WERI-Rb-1 (cell line): Measurements from ENCODE around the gene GGPS1.

Experiments
- DNase-seq: peaks from one replicate; pipeline ENCODE4 v3.0.0-alpha.2; 2020
- H3K27ac ChIP-seq: fragments of 250-450 bp; sonication (Bioruptor Pico); 2 replicates; pipeline ENCODE4 v1.5.1; 2020; ENCODE audit warnings: mild to moderate bottlenecking, moderate library complexity
- H3K27me3 ChIP-seq: fragments of 250-450 bp; sonication (Bioruptor Pico); 2 replicates; pipeline ENCODE4 v1.5.1; 2021; ENCODE audit warnings: mild to moderate bottlenecking, low read depth, moderate library complexity; ENCODE audit not compliant: insufficient read depth, severe bottlenecking
- H3K36me3 ChIP-seq: fragments of 250-450 bp; sonication (Bioruptor Pico); 2 replicates; pipeline ENCODE4 v1.5.1; 2020; ENCODE audit warnings: mild to moderate bottlenecking, moderate library complexity
- H3K4me3 ChIP-seq: 2 replicates; pipeline ENCODE4 v1.5.1; 2011; ENCODE audit warnings: low read depth, mild to moderate bottlenecking, control low read depth, low read length
- H3K9me3 ChIP-seq: fragments of 250-450 bp; sonication (Bioruptor Pico); 2 replicates; pipeline ENCODE4 v1.5.1; 2021; ENCODE audit warnings: mild to moderate bottlenecking, moderate library complexity; ENCODE audit not compliant: severe bottlenecking
- TF ChIP-seq, protein P1 (sequence below): IDR thresholded peaks from 2 replicates; pipeline ENCODE4 v1.5.1; 2011; ENCODE audit warnings: low read depth, mild to moderate bottlenecking, control low read depth, inconsistent platforms, low read length

GGPS1 gene

DNA sequence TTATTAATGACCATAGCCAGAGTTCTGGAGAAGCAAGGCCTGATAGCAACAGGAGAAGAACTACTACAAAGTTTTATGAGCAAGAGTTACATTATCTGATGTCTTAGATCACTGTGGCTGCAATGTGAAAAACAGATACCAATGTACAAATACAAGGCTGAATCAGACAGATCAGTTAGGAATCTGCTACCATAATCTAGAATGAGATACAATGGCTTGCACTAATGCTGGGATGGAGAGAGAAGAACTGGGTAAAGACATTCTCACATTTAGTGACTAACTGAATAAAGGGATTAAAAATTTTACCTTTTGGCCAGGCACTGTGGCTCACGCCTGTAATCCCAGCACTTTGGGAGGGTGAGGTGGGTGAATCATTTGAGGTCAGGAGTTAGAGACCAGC is 41.7 kb upstream of the GGPS1 start:
- no peaks in the 10 kb centered on the region for H3K9me3 ChIP-seq
- DNase-seq = no peak
- TF ChIP-seq, protein P1, sequence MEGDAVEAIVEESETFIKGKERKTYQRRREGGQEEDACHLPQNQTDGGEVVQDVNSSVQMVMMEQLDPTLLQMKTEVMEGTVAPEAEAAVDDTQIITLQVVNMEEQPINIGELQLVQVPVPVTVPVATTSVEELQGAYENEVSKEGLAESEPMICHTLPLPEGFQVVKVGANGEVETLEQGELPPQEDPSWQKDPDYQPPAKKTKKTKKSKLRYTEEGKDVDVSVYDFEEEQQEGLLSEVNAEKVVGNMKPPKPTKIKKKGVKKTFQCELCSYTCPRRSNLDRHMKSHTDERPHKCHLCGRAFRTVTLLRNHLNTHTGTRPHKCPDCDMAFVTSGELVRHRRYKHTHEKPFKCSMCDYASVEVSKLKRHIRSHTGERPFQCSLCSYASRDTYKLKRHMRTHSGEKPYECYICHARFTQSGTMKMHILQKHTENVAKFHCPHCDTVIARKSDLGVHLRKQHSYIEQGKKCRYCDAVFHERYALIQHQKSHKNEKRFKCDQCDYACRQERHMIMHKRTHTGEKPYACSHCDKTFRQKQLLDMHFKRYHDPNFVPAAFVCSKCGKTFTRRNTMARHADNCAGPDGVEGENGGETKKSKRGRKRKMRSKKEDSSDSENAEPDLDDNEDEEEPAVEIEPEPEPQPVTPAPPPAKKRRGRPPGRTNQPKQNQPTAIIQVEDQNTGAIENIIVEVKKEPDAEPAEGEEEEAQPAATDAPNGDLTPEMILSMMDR = no peak
- no peak overlapping the region for H3K27ac ChIP-seq
- no peak overlapping the region for H3K4me3 ChIP-seq
- no peaks in the 10 kb centered on the region for H3K36me3 ChIP-seq
- H3K27me3 ChIP-seq = no peaks in the 10 kb centered on the region

DNA sequence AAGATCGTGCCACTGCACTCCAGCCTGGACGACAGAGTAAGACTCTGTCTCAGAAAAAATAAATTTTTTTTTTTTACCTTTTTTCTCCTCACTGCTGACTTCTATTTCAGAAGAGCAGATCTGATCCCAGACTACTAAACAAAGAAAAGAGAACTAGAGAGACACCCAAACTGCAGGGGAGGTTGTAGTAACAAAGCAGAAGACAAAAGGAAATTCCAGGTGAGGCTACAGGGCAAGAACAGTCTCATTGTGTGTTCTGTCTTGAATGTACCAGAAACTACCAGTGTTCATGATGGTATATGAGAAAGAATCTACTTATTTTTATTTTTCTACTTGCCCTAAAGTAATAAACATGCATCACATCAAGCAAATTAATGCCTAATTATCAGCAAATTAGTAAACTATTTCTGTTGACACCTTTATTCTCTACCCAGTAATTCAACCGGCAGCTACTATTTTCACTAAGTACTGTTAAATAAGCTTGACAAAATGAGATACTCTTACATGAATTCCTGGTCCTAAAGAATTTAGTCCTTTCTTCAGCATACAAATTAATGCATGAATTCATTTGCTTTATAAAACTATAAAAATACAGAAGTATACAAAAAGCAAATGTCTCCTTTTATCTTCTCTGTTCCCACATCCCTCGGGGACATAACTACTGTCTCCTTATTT is 41.0 kb upstream of the GGPS1 start:
- TF ChIP-seq, protein P1 = no peak
- no peak for DNase-seq
- no peaks in the 10 kb centered on the region for H3K9me3 ChIP-seq

DNA sequence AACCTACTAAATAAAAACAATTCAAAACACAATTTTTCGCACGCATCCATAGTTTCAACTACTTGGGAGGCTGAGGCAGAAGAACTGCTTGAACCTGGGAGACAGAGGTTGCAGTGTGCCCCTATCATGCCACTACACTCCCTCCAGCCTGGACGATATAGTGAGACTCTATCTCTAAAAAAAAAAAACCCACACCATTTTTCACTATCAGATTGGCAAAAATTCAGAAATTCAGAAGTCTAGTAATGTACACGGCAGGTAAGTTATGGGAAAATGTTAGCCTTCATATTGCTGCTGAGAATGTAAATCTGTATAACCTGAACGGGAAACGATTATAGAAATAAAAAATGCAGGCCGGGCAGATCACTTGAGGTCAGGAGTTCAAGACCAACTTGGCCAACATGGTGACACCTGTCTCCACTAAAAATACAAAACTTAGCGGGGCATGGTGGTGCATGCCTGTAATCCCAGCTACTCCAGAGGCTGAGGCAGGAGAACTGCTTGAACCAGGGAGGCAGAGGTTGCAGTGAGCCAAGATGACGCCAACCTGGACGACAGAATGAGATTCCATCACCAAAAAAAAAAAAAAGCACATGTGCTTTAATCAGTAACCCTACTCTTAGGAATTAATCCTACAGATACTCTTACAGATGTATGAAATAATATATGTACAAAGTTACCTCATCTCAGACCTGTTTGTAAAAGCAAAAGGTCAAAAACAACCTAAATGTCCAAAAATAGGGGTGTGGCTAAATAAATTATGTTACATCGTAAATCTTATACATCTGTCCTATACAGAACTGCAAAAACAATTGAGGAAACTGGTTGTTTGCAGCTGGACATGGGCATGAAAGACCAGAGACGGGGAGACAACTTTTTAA is 38.3 kb upstream of the GGPS1 start:
- H3K4me3 ChIP-seq = no peak overlapping the region
- TF ChIP-seq, protein P1 = no peak
- H3K27me3 ChIP-seq = no peaks in the 10 kb centered on the region
- H3K27ac ChIP-seq = no peak overlapping the region
- H3K36me3 ChIP-seq = no peaks in the 10 kb centered on the region
- DNase-seq = no peak
- H3K9me3 ChIP-seq = no peaks in the 10 kb centered on the region

More for the DNA sequence above, 41.0 kb upstream of the GGPS1 start:
- Histone ChIP-seq H3K36me3 (no peaks in the 10 kb centered on the region), H3K27ac (no peak overlapping the region), H3K27me3 (no peaks in the 10 kb centered on the region), H3K4me3 (no peak overlapping the region)

DNA sequence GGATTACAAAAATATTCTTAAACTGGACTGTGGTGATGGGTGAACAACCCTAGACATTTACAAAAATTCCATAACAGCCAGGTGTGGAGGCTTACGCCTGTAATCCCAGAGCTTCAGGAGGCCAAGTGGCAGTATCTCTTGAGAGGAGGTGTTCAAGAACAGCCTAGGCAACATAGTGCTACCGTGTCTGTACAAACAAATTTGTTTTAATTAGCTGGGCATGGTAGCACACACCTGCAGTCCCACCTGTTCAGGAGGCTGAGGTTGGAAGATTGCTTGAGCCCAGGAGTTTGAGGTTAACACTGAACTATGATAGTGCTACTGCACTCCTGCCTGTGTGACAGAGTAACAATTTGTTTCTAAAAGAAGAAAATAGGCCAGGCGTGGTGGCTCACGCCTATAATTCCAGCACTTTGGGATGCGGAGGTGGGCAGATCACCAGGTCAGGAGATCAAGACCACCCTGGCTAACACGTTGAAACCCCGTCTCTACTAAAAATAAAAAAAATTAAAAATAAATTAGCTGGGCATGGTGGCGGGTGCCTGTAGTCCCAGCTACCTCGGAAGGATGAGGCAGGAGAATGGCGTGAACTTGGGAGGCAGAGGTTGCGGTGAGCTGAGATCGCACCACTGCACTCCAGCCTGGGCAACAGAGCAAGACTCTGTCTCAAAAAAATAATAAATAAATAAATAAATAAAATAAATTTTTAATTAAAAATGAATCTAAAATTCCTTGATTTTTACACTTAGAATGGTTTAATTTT is 37.4 kb upstream of the GGPS1 start:
- TF ChIP-seq, protein P1 = no peak
- H3K9me3 ChIP-seq = no peaks in the 10 kb centered on the region
- no peaks in the 10 kb centered on the region for H3K36me3 ChIP-seq
- no peak overlapping the region for H3K27ac ChIP-seq
- no peaks in the 10 kb centered on the region for H3K27me3 ChIP-seq
- no peak overlapping the region for H3K4me3 ChIP-seq
- no peak for DNase-seq

DNA sequence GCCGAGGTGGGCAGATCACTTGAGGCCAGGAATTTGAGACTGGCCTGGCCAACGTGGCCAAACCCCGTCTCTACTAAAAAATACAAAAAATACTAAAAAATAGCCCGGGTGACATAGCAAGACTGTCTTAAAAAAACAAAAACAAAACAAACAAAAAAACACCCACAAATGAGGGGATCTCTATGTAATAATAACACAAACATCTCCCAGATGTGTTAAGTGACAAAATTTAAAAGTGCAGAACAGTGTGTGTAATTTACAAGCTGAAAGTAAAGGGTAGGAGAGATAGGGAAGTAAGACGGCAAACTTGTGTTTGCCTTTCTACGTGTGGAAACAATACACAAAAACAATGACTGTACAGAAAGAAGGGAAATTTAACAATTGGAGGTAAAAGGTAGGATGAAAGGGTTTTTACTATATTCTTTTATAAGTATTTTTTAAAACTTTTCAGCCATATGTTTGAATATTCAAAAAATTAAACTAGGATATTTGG is 36.7 kb upstream of the GGPS1 start:
- Histone ChIP-seq H3K27me3 (no peaks in the 10 kb centered on the region), H3K4me3 (no peak overlapping the region), H3K36me3 (no peaks in the 10 kb centered on the region), H3K9me3 (no peaks in the 10 kb centered on the region), H3K27ac (no peak overlapping the region)
- TF ChIP-seq, protein P1 = no peak
- DNase-seq = no peak
